GM21786 (cell line): ENCODE data around the gene TASL.
"Not testable (repeated sequence)": the region's sequence is repeated elsewhere in the genome, so short reads cannot be mapped to it uniquely, and the experiment has no call there.

Experiments
- ATAC-seq: cut with Tn5 transposase; IDR thresholded peaks from one replicate; pipeline ENCODE4 v1.9.1; 2021; ENCODE audit not compliant: unreplicated experiment

The TASL gene

DNA sequence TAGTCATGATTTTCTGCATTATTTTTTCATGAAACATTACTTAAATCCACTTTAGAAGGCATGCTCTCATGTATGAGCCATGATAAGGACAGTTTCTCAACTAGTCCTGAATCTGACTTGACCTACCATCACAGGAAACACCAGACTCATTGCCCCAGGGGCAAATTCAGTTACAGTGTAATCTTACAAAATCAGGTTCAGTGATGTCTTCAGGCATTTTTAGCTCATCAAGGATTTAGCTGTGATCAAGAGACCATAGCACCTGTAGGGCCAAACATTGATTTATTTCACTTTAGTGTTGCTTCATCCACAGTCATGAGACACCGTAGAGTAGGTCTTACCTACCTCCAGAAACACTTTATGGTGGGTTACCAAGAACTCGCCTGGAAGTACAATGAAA is 3.1 kb upstream of the TASL start:
- no peak for ATAC-seq

DNA sequence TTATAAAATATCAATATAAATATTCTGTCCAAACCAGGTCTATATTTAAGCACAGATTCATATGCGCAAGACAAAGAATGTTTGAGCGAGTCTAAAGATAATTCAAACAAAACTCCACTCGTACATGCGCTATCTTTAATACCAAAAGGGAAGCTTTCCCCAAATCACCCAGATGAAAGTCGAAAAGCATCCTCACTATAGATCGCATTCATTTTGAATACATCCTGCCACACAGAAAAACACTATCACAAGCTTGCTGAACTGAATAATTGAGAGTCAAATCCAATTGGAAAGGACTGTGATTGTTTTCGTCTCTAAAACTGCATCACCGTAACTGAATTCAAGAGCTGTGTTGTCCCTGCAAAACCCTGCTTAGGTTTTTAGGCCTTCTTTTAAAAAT is 685 bp downstream of the TASL start:
- no peak for ATAC-seq

DNA sequence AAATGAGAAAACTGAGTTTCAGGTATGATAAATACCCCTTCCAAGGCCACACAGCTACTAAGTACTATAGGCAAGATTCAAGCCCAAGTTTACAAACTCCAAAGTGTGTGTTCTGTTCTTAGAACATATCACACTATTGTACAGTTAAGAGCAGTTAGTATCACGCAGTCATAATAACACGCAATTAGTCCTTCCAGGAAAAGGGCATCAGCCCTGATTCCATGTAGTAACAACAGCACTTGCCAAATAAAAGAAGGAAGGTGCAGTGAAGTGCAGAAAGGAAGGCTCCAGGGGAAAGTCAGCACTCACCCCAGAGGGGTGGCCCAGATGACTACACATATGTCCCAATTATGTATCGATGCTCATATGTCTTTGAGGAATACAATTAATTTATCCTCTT is 4.4 kb downstream of the TASL start:
- no peak for ATAC-seq

- ATAC-seq, result no peak
These were observed 4.9 kb downstream of the TASL start for GRCh38 chrX:30572678-30573077.

GRCh38 chrX:30572004-30572403 is 5.6 kb downstream of the TASL start:
- ATAC-seq, result peak; percentile 68

DNA sequence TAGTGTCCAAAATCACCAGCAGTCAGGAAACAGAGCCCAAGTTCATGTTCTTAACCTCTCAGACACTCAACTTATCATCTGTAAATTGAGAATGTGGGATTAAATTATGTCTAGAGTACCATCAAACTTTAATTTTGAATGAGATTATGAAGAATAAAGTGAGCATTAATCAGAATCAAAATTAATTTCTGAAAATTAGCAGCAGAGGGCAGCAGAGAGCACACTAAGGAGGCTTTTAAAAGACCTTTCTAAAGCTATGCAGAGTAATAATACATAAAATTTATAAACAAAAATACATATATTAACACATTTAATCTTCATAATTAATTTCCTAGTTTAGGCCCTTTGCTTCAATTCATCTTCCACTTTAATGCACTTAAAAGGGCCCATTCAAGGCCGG is 7.1 kb downstream of the TASL start:
- ATAC-seq, result no peak

DNA sequence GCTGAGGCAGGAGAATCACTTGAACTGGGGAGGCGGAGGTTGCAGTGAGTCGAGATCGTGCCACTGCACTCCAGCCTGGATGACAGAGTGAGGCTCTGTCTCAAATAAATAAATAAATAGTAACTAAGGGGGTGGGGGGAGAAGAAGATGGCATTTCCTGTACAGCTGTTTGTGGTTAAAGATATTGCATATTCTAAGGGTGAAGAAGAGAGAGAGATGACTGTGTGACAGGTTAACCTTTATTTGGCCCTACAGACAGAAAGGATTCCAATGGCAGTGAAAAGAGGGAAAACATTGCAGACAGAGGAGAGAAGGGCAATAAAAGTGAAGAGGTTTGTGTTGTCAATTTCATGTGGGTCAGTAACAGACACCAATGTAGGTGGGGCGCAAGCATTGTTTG is 9.4 kb downstream of the TASL start:
- ATAC-seq, result peak; percentile 66

DNA sequence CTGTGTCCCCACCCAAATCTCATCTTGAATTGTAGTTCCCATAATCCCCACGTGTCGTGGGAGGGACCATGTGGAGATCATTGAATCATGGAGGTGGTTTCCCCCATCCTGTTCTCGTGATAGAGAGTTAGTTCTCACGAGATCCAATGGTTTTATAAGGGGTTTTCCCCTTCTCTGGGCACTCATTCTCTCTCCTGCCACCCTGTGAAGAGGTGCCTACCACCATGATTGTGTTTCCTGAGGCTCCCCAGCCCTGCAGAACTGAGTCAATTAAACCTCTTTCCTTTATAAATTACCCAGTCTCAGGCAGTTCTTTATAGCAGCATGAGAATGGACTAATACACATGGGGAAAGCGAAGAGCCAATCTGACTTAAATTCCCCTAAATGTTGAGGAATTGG is 14.5 kb downstream of the TASL start:
- ATAC-seq, result not testable (repeated sequence)

- no peak for ATAC-seq
These were observed 16.4 kb downstream of the TASL start for GRCh38 chrX:30561191-30561590.

- no peak for ATAC-seq
These were observed 39.3 kb downstream of the TASL start for GRCh38 chrX:30538271-30538670.

GRCh38 chrX:30533835-30534234 is 43.7 kb downstream of the TASL start:
- no peak for ATAC-seq

- no peak for ATAC-seq
These were observed 44.3 kb downstream of the TASL start for GRCh38 chrX:30533266-30533665.

- no peak for ATAC-seq
These were observed 47.0 kb downstream of the TASL start for GRCh38 chrX:30530606-30531005.

DNA sequence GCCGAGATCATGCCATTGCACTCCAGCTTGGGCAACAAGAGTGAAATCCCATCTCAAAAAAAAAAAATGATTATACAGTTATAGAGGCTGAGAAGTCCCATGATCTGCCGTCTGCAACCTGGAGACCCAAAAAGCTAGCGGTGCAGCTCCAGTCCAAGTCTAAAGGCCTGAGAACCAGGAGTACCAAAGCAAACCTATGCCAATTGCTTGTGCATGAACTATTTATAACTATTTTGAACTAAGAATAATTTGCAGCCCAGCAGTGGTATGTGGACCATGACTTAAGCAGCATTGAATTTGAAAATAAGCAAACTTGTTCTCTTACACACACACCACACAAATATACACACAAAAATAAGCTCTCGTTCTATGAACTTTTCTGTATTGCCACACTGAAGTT is 51.8 kb downstream of the TASL start:
- ATAC-seq, result no peak

GRCh38 chrX:30521440-30522182 is 56.0 kb downstream of the TASL start:
- ATAC-seq, result no peak

GRCh38 chrX:30513284-30513683 is 64.3 kb downstream of the TASL start:
- ATAC-seq, result peak; percentile 61
